ENCODE results near the gene PPOX.

PPOX gene

DNA sequence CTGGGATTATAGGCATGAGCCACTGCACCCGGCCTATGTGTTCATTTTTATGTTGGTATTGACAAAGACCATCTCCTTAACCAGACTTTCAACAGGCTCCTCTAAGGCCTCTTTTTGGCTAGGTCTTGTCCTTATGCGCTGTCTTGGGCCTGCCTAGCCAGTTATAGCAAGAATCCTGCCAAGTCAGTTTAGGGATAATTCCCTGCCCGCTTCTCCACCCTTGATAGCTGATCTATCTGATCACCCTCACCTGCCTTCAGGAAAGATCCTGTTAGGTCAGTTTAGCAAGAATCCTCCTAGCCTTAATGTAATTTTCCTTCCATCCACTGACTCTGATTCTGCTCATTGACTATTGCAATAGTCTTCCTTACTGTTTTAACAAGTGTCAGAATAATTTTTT is 13.5 kb downstream of the PPOX start:
- TF ChIP-seq, protein P1, sequence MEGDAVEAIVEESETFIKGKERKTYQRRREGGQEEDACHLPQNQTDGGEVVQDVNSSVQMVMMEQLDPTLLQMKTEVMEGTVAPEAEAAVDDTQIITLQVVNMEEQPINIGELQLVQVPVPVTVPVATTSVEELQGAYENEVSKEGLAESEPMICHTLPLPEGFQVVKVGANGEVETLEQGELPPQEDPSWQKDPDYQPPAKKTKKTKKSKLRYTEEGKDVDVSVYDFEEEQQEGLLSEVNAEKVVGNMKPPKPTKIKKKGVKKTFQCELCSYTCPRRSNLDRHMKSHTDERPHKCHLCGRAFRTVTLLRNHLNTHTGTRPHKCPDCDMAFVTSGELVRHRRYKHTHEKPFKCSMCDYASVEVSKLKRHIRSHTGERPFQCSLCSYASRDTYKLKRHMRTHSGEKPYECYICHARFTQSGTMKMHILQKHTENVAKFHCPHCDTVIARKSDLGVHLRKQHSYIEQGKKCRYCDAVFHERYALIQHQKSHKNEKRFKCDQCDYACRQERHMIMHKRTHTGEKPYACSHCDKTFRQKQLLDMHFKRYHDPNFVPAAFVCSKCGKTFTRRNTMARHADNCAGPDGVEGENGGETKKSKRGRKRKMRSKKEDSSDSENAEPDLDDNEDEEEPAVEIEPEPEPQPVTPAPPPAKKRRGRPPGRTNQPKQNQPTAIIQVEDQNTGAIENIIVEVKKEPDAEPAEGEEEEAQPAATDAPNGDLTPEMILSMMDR (IDR thresholded peaks at IDR 0.05; ENCODE audit: extremely low read depth, insufficient read depth, missing control alignments) = no peak
- in situ Hi-C loops (cut with MboI; ENCODE audit: low pct_unique_long_range_greater_than_20kb, low sequenced_read_pairs, unreplicated experiment) = loop anchor here (25.0 kb wide), 1 partner anchor 533 kb away; the partner anchor contains the start of genes FCRLA and FCRLB
- DNase-seq (ENCODE audit: low spot score) = no peak

DNA sequence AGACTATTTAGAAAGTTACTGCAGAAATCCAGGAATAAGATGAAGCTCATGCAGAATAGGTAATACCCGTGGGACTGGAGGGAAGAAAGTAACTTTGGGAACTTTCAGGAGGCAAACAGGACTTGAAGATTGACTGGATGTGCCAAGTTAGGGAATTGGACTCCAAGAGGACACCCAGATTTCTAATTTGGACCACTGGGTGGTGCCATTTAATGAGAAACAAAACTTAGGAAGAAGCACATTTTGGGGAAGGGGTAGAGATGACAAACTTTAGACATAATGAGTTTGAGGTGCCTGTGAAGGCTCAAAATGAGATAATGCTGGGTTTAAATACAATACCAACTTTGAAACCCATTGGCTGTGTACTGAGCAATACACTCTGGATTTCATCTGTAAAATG is 14.4 kb downstream of the PPOX start:
- in situ Hi-C loops (cut with MboI; ENCODE audit: low pct_unique_long_range_greater_than_20kb, low sequenced_read_pairs, unreplicated experiment) = loop anchor here (25.0 kb wide), 1 partner anchor 532 kb away; the partner anchor contains the start of genes FCRLA and FCRLB
- TF ChIP-seq, protein P1 (IDR thresholded peaks at IDR 0.05; ENCODE audit: extremely low read depth, insufficient read depth, missing control alignments) = peak; percentile 37
- DNase-seq (ENCODE audit: low spot score) = no peak

DNA sequence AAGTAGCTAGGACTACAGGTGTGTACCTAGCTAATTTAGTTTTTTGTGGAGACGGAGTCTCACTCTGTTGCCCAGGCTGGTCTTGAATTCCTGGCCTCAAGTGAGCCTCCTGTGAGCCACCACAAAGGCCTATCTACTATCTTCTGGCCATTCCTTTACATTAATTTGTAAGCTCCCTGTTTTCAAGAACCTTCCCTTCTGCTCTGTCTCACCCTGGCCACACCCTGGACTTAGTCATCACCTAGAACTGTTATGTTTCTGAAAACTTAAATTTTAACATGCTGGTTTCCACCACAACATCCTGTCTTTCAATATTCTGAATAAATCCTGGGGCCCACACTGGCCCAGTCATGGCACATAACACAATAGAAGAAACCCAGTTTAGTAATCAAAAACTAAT is 16.0 kb downstream of the PPOX start:
- DNase-seq (ENCODE audit: low spot score) = no peak
- in situ Hi-C loops (cut with MboI; ENCODE audit: low pct_unique_long_range_greater_than_20kb, low sequenced_read_pairs, unreplicated experiment) = loop anchor here (25.0 kb wide), 1 partner anchor 530 kb away; the partner anchor contains the start of genes FCRLA and FCRLB
- TF ChIP-seq, protein P1 (IDR thresholded peaks at IDR 0.05; ENCODE audit: extremely low read depth, insufficient read depth, missing control alignments) = no peak

DNA sequence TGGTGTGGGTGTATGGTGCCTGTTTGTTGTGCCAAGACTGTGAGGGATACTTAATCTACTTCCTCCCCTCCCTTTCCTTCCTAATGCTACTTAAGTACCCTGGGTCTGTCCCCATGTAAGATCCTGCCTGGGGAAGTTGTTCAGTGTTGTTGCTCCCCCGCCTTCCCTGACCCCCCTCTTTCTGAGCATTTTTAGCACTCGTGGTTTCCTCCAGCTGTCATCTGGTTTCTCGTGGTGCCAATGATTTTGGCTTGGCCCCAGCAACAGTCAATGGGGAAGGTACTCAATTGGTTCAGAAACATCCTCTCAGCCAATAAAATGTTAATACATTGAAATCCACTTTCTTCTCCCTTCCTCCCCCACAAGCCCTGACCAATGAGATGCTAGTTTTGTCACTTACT is 19.1 kb downstream of the PPOX start:
- in situ Hi-C loops (cut with MboI; ENCODE audit: low pct_unique_long_range_greater_than_20kb, low sequenced_read_pairs, unreplicated experiment) = loop anchor here (25.0 kb wide), 1 partner anchor 527 kb away; the partner anchor contains the start of genes FCRLA and FCRLB
- peak; percentile 88 for DNase-seq (ENCODE audit: low spot score)
- TF ChIP-seq, protein P1 (IDR thresholded peaks at IDR 0.05; ENCODE audit: extremely low read depth, insufficient read depth, missing control alignments) = no peak

DNA sequence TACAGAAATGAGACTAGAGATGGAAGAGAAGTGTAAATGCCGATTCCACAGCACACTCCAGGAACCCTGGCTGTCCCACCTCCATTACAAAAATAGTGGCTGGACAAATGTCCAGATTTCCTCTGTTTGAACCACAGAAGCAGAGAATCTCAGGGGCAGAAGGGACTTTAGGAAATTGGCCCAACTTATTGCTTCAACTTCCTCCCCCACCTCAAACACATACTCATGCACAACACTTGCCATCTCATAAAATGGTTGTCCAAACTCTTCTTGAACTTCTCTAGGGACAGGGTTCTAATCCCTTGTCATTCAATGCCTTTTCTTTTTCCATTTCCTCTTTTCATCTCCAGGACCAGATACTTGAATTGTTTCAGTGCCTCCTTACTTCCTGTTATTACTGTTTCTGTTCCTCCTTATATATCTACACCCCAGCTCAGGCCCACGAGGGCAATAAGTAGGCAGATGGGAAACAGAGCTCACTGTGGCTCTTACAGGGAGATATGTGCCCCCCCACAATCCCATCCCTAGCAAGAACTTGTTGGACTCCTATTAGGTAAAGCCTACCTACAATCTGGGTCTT is 19.6 kb downstream of the PPOX start:
- no peak for DNase-seq (ENCODE audit: low spot score)
- in situ Hi-C loops (cut with MboI; ENCODE audit: low pct_unique_long_range_greater_than_20kb, low sequenced_read_pairs, unreplicated experiment) = loop anchor here (25.0 kb wide), 1 partner anchor 526 kb away; the partner anchor contains the start of genes FCRLA and FCRLB
- TF ChIP-seq, protein P1 (IDR thresholded peaks at IDR 0.05; ENCODE audit: extremely low read depth, insufficient read depth, missing control alignments) = no peak

DNA sequence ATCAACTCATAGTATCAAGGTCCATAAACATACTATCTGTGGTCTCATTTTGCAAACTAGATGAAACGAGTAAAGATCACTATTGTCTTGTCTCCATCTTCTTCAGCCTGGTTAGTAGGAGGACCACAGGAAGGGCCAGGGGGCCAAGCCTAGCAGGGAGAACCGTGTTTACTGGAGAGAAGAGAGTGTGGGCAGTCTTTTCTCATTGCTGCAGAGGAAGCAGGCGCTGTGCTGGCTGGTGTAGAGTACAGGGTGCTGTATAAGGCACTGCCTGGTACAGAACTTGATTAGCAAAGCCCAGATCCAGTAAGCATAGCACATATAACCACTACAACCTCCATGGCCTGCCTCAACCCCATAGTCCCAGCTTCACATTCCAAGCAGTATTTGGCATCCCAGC is 21.1 kb downstream of the PPOX start:
- in situ Hi-C loops (cut with MboI; ENCODE audit: low pct_unique_long_range_greater_than_20kb, low sequenced_read_pairs, unreplicated experiment) = loop anchor here (25.0 kb wide), 1 partner anchor 525 kb away; the partner anchor contains the start of genes FCRLA and FCRLB
- TF ChIP-seq, protein P1 (IDR thresholded peaks at IDR 0.05; ENCODE audit: extremely low read depth, insufficient read depth, missing control alignments) = no peak
- DNase-seq (ENCODE audit: low spot score) = no peak

All from GM13977 (cell line).